Spleen (tissue), 7 donors: ENCODE measurements around the gene MICALL2.

Source experiments
- CTCF ChIP-seq, 11 experiments: fragments of 200-600 bp in 7 of 11; fragments of 450-650 bp in 4 of 11; sonication (generic) in 4 of 11; IDR thresholded peaks in 8 of 11; conservative IDR thresholded peaks in 3 of 11; 1 replicate in 7 of 11; 2 replicates in 4 of 11; pipeline versions ENCODE4 v1.4.0 to v1.8.0; 2016 to 2021; ENCODE audit warnings: antibody characterized with exemption in 11 of 11, inconsistent platforms in 4 of 11, mild to moderate bottlenecking in 1 of 11
- POLR2A ChIP-seq, 3 donors: fragments of 450-650 bp; IDR thresholded peaks; one replicate each; pipeline ENCODE4 v1.5.1; 2017; ENCODE audit warnings: antibody characterized with exemption in 3 of 3, mild to moderate bottlenecking in 1 of 3
- donor health status: DM: no; HTN: no; CAD: no; lungs with moderate emphysema.
- donor health status: DM: no; HTN: no; CAD: no.
- donor health status: DM: no; HTN: no; CAD: no.

GRCh38 chr7:1503390-1503789 lies 44.1 kb upstream of the MICALL2 start:
- TF ChIP-seq POLR2A (IDR thresholded peaks at IDR 0.05): no peak
- TF ChIP-seq CTCF (IDR thresholded peaks at IDR 0.05 in 8 of 11, conservative IDR thresholded peaks at IDR 0.05 in 3 of 11): no peak
